Activated CD4-positive, alpha-beta T cell treated with anti-CD3 and anti-CD28 coated beads for 4 hours (primary cell): ENCODE results near the gene FSTL1.

Experiments
- DNase-seq, 2 donors: peaks; one replicate each; pipeline ENCODE4 v3.0.0-alpha.2; 2020

Gene FSTL1

GRCh38 chr3:120348991-120349854 is 101.6 kb downstream of the FSTL1 start, which contains the start of gene LRRC58:
Gene LRRC58, minus strand, starts transcription at chr3:120349354. Its CDS starts 111 bp downstream, at chr3:120349243.
- peak; percentile 84 to 86 for DNase-seq

- peak; percentile 48 to 54 for DNase-seq
Measured at GRCh38 chr3:120348065-120348990, 102.5 kb downstream of the FSTL1 start.

- DNase-seq, result peak in 1 of 2 donors; percentile 1
Measured at GRCh38 chr3:120344349-120344748, 106.4 kb downstream of the FSTL1 start.
